ENCODE results near the gene GPX5.

GPX5 gene

GRCh38 chr6:28563430-28564095, 37.9 kb downstream of the GPX5 start:
- no peak for DNase-seq

- no peak for DNase-seq
Measured at GRCh38 chr6:28565823-28566526, 40.3 kb downstream of the GPX5 start.

GRCh38 chr6:28566527-28567252, 41.0 kb downstream of the GPX5 start:
- no peak for DNase-seq

GRCh38 chr6:28567506-28567905, 41.8 kb downstream of the GPX5 start:
- no peak for DNase-seq

- DNase-seq: no peak
Measured at GRCh38 chr6:28568515-28569108, 42.9 kb downstream of the GPX5 start.

GRCh38 chr6:28569748-28570147, 44.1 kb downstream of the GPX5 start:
- no peak for DNase-seq

GRCh38 chr6:28580475-28580874, 54.8 kb downstream of the GPX5 start:
- no peak for DNase-seq

- no peak for DNase-seq
Measured at GRCh38 chr6:28583463-28583862, 57.8 kb downstream of the GPX5 start.
